ENCODE data around the gene HYAL2.

Gene HYAL2, protein sequence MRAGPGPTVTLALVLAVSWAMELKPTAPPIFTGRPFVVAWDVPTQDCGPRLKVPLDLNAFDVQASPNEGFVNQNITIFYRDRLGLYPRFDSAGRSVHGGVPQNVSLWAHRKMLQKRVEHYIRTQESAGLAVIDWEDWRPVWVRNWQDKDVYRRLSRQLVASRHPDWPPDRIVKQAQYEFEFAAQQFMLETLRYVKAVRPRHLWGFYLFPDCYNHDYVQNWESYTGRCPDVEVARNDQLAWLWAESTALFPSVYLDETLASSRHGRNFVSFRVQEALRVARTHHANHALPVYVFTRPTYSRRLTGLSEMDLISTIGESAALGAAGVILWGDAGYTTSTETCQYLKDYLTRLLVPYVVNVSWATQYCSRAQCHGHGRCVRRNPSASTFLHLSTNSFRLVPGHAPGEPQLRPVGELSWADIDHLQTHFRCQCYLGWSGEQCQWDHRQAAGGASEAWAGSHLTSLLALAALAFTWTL

DNA sequence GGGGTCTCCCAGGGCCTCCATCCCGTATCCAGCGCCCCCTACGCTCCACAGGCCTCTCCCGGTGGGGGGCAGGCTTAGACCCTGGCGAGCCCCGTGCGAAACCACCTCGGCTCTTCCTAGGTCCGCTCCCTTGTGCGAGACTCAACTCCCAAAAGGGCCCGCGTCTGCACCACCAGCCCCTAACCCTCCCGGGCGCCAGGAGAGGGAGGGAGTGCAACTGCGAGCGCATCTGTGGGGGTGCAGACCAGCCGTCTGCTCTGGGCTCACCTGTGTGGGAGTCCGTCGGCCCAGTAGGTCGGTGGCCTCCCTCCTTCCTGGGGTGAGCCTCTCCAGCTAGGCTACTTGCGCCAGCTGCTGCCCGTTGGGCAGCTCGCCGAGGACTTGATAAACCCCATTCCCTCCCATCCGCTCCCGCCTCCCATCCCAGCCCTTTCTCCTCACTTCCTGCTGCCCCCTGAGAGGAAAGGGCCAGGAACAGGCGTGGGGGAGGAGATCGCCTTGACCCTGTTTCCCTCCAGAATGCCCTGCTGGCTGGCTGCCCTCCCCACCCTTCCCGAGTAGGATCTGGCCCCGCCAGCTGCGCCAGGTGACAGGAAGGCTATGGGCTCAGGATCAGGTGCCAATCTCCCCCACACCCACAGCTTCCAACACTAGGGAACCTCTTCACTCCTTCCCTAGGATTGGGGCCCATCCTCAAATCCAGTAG, at the start of gene HYAL2:
Gene HYAL2, minus strand, starts transcription at position 360 of the 706 bp plus-strand sequence. CDS start 2,256 bp downstream, outside the sequence.
- DNase-seq (ENCODE audit: low read depth, low spot score): no peak

DNA sequence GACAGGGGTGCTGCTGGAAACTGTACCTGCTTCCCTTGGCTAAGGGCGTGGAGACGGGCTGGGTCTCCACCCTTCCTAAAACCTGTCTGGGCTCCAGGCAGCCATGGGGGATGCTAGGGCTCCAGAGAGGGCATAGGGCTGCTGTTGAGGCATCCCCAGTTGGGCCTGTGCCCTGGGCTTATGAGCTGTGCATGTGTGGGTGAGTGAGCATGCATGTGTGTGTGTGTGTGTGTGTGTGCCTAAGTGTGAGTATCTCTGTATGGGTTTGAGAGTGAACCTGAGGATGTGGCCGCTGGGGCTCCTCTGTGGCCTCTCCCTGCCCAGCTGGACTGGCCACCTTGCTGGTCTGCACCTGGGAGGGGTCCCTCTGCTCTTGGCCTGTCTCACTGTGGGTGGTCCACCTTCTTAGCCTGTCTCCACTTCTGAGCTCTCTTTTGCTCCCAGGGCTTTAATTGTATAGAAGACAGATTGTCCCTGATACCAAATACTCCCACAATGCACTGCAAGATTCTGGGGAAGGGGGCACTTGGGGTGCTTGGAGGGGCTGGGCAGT, 48.7 kb upstream of the HYAL2 start:
- DNase-seq (ENCODE audit: low read depth, low spot score): no peak

DNA sequence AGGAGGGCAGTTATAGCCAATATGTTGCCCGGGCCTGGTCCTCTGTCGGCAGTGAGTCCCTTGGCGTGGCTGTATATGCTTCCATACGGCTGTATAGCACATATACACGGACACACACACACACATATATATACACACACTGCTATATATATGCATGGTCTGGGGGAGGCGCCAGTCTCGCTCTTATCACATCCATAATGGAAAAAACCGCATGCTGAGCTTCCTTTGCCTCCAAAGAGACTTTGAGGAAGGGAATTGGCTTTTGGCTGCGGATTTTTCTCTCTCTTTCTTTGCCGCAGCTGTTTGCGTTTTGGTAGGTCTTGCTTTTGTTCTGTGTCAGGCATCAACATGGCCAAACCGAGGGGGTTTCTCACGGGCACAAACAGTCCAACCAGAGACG, 48.0 kb upstream of the HYAL2 start:
- DNase-seq (ENCODE audit: low read depth, low spot score): no peak

DNA sequence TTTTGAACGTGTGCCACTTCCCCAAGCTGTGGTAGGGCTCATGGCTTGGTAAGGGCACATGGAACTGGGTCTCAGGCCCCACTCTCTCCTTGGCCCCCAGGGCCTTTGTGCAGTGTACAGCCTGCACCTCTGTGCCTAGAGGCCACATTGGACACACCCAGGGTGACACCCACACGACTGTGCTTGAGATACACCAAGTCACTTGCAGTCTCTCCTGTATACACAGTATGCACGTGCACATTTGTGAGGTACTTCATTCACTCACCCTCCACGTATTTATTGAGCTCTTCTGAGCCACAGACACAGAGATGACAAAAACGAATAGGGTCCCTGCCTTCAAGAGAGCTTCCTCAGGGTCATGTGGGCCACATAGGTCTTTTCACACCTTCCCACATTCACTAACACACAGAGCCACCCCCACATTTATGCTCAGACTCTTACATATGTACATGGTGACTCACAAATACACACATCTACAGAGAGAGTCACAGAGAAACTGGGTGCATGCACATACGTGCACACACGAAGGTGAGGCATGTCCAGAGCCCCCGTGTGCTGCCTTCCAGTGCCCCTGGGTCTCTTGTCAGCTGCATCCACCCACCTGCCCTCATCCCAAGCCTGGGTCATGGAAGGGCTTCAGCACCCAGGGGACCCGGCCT, 46.6 kb upstream of the HYAL2 start:
- no peak for DNase-seq (ENCODE audit: low read depth, low spot score)

DNA sequence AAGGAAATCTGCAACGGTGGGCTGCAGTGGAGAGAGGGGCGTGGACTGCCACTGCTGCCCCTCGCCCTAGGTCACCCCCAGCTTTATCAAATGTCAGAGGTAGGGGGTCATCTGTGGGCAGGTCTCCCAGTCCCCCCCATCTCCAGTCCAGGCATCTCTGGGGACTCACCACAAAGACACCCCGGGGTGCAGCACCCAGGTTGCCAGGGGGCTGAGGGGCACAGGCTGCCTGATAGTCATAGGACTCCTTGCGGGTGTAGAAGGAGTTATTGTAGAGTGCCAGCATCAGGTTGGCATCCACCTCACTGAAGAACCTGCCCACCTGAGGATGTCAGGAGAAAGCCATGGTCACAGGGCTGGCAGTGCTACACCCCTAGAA, 43.3 kb upstream of the HYAL2 start:
- DNase-seq (ENCODE audit: low read depth, low spot score): no peak

DNA sequence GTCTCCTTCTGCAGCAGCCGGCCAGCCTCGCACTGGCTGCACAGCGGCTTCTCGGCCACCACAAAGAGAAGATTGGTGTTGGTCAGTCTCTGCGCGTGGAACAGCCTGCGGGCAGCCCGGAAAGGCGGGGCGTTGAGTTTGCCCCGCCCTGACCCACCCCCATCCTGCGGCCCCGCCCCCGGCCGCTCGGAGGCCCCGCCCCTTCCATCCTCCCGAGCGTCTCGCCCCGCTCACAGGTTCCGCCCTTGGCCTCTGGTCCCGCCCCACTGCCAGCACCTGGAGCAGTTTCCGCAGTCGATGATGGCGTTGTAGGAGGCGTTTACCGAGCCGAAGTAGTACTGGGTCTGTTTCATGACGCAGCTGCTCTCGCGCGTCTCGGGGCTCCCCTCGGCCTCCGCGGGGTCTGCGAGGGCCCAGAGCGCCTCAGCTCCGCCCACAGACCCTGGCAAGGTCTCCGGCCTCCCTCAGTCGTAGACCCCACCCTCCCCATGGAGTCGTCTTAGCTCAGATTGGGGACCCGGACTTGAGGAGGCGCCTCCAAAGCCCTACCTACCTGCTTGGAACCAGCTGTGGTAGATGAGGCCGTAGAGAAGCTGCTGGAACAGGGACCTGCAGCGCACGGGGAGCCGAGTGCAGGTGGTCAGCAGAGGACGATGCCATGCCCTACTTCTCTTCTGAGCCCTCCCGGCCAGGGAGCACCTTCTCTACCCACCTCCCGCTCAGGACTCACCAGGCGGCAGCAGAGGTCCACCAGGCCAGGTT, 42.7 kb upstream of the HYAL2 start:
- DNase-seq (ENCODE audit: low read depth, low spot score): no peak

DNA sequence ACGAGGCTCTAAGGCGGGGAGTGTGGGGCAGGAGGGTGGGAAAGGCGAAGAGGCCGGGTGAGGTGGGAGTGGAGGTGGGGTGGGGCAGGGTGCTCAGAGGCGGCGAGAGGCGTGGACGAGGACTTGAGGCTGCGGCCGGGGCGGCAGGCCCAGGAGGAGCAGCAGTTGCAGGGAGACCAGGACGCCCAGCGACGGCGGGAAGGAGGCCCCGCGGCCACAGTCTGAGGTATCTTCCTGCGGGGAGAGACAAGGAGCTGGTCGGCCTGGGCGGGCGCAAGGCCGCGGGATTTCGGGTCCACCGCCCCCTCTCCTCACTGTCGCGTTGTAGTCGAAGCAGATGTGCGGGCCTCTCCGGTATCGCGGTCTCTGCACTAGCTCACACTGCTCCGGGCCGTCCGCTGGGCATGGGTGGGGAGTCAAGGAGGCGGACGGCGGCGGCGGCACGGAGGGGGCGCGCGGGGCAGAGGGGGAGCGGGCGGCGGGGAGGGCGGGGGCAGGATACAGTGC, 42.1 kb upstream of the HYAL2 start:
- no peak for DNase-seq (ENCODE audit: low read depth, low spot score)

DNA sequence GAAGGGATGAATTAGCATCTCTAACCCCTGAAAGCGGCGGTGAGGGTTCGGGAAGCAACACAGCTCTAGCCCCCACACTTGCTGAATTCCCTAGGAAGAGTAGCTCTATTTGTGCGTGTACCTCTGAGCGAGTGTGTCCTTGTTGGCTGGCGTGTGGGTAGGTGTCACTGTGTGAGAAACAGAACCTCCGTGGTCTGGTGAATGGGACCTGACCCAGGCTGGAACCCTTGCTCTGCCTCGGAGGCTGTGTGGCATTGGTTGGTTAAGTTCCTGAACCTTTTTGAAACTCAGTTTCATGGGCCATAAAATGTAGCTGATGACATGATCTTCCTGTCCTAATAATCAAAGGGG, 37.2 kb upstream of the HYAL2 start:
- no peak for DNase-seq (ENCODE audit: low read depth, low spot score)

DNA sequence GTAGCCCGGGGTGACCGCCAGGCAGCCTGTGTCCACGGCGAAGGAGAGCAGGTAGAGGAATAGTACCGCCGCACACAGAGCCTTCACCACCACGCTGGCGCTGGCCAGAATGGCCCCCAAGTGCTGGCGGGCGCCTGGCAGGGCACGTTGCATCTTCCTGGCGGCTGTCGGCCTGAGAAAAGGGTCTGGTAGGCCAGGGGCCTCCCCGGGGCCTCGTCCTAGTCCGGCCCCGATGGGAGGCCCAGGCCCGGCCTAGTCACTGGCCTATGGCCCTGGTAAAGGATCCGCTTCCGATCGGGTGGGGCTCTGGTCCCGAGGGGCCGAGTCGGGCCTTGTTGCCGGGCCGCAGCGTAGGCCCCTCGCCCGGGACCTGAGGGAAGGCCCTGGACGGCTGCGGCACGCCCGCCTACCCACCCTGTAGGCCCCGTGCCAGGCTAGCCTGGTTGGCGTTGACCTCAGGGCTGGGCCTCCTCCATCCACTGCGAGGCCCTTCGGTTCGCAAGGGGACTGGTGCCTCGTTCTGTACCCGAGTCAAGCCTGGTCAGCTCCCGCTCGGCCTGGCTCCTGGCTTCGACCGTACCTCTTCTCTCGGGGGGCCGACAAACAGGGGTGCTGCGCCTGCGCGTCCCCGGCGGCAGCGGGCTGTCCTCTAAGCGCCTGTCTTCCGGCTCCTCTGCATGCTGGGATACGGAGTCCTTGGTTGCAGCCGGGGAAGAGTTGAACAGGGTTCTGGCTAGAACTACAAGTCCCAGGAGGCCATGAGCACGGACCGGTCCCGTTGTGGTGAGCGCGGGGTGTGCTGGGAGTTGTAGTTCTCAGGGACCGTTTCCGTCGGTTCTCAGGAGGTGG, 36.6 kb upstream of the HYAL2 start, which contains the start of gene TMEM115:
Gene TMEM115, minus strand, starts transcription at position 611 of the 849 bp plus-strand sequence. Its CDS starts 458 bp downstream, at position 153.
- DNase-seq (ENCODE audit: low read depth, low spot score): peak; percentile 90

DNA sequence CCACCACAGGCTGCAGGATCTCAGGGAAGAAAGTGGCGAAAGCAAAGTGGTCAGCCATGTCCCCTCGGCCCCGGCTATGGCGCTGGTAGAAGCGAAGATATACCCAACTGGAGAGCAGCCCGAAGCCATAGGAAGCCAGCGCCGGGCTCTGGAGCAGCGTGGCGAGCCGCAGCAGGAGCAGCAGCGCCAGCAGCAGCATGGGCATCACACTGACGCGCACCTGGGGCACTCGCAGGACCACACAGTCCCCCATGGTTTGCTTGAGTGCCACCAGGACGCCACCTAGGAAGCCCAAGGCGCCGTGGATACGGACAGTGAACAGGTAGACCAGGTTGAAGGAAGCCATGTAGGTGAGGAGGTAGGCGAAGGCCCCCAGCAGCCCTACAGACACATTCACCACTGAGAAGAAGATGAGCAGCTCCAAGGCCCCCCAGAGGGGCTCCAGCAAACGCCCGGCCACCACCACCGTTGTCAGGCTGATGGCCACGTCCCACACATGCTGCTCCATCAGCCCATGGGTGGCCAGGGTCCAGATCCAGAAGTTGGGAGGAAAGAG, 35.9 kb upstream of the HYAL2 start:
- DNase-seq (ENCODE audit: low read depth, low spot score): no peak

DNA sequence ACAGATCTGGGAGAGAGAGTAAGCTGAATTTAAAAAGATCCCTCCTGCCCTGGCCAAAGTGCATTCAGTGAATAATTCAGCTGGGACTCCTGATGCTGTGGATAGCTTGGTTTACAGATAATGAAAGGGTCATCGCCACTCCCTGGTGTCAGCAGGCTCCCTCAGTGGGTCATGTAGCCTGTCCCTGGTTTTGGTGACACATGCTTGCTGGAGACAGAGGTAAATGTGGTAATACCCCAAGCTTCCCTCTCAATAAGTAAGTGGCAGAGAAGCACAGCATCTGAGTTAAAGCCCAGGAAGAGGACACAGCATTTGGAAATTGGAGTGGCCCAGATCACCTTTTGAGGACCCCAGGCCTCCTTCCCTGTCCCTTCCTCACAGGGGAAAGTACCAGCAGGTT, 34.9 kb upstream of the HYAL2 start:
- no peak for DNase-seq (ENCODE audit: low read depth, low spot score)

DNA sequence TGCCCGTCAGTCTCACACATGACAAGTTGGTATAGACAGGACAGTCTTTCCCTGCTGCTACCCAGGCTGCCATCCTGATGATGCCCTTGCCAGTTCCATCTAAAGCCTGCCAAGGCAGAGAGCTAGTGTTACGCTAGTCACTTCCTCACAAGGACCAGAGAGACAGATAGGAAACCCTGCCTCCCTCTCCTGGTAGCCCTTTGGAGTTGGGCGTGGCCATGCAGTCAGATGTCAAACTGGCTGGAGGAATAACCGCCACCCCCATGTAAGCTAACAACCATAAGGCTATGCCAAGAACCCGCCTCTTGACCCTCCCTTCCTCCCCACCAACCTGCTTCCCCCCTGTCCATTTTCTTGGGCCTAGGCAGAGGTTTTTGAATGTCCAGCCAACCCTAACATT, 34.0 kb upstream of the HYAL2 start:
- no peak for DNase-seq (ENCODE audit: low read depth, low spot score)

DNA sequence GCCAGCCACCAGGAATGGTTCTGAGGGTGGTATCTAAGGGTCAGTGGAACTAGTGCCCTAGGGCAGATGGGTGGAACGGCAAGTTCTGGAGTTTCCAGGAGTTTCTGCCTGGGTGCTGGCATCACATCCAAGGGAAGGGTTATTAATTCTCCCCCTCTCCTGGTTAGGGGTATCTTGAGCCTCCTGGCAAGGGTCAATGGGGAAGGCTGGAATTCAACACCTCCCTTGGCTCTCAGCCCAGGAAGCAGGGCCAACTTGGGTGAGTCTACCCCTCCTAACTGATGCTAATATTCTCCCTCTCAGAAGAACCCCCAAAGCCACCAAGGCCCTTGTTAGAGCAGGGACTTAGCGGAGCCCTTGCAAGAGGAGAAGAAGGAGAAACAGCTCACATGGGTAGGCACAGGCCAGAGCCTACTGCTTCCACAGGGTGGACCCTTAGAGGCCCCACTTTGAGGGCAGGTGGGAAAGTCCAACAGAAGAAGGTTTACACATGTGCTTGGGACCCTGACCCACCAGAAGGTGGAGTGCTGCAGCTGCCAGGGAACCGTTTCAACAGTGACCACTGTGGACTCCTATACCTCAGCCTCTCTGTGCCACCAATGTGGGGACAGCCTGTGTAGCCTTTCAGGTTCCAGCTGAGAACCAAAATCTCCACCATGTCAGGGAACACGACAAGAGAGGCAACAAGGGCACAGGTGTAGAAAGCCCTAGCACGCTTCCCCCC, 33.4 kb upstream of the HYAL2 start:
- DNase-seq (ENCODE audit: low read depth, low spot score): no peak

DNA sequence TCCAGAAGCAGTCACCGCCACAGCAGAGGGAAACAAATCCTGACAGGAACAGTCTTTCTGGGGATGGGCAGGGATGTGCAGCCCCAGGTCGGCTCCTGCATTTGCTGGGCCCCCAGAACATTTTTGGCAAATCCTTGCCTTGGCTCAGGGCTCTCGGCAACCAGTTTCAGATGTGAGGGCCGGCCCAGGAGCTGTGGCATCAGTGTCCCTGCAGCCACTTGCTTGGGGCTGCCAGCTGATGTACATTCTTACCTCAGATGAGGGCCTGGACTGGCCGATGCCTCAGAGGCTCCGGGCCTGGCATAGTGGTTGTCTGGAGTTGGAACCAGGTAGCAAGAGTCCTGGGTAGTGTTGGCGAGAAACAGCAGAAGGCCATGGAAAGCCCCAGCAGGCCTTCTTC, 32.3 kb upstream of the HYAL2 start:
- no peak for DNase-seq (ENCODE audit: low read depth, low spot score)

DNA sequence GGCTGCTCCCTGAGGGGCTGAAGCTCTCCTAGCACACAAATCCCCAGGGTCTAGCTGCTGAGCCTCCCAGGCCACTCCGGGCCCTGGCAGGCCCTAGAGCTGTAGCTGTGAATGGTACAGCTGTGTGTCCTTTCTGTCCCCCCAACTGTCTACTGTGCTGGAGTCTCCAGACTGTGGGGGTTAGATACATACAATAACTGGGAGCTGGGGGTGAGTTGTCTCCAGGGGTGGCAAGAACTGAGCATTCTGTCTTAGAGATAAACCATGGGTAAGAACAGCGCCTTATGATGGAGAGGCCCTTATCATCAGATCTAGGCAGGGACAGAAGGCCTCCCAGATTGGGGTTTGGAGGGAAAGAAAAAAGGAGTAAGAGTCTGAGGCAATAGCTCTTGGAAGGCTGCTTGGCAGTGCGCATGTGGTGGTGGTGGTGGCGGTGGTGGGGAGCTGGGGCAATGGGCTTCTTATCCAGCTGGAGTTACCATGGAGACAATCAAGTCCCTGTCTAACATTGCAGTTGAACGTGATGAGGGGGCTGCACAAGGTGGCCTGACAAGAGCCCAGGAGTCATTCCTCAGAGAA, 31.7 kb upstream of the HYAL2 start:
- DNase-seq (ENCODE audit: low read depth, low spot score): no peak

DNA sequence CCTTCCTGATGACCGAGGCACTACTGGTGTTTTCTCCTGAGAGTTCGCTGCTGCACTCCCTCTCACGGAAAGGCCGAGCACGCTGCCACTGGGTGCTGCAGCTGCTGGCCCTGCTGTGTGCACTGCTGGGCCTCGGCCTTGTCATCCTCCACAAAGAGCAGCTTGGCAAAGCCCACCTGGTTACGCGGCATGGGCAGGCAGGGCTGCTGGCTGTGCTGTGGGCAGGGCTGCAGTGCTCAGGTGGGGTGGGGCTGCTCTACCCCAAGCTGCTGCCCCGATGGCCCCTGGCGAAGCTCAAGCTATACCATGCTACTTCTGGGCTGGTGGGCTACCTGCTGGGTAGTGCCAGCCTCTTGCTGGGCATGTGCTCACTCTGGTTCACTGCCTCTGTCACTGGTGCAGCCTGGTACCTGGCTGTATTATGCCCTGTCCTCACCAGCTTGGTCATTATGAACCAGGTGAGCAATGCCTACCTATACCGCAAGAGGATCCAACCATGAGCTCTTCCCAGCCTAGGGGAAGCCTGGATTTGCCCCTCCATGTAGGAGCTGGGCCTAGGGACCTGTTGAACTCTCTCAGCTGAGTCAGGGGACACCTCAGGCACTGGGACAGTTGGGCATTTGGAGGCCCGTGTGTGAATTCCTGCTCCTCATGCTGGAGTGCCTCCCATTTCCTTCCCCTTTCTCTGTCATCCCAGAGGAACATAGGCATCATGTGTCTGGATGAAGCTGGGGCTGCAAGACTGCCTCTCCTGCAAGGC, 30.9 kb upstream of the HYAL2 start:
- DNase-seq (ENCODE audit: low read depth, low spot score): no peak

DNA sequence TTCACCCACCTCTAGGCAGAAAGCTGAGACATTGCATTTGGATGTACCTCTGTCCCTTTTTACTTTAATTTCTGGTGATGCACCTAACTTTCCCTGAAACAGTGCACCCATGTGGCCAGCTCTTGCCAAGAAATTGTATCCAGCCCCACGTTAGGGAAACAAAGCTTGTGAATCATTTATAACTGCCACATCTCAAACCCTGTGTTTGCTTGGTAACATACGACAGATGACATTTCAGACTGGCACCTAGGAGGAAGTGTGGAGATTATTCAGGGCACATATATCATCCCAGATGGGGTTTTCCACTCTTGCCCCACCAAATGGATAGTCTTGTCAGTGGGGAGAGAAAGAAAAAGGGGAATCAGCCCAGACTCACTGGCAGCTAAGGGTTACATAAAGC, 30.2 kb upstream of the HYAL2 start:
- no peak for DNase-seq (ENCODE audit: low read depth, low spot score)

DNA sequence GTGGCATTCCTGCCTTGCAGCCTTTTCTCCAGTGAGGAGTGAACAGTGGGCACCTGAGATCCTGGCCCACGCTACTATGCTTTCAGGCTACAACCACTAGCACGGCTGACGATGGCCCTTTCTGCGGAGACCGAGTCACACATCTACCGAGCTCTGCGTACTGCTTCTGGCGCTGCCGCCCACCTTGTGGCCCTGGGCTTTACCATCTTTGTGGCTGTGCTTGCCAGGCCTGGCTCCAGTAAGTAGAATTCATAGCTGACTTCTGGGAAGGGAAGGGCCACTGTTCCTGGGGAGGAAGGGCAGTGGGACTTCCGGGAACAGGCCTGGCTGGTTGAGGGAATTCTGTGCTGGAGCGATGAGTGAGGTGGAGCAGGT, 28.8 kb upstream of the HYAL2 start:
- DNase-seq (ENCODE audit: low read depth, low spot score): no peak

Measured in brain pericyte (primary cell).